Hepatocyte (in vitro differentiated cells): ENCODE results near the gene ADGRB2. TPM values are rescaled to one million over a fixed set of nuclear protein-coding genes. Genes with fewer than 3 reads are reported as not detected.

Source experiments
- DNase-seq: peaks from one replicate; pipeline ENCODE4 v3.0.0-alpha.2; 2016; ENCODE audit warnings: low spot score
- H2AFZ ChIP-seq: fragments of 200-600 bp; sonication (generic); 2 replicates; pipeline ENCODE4 v1.6.0; 2016; ENCODE audit warnings: antibody characterized with exemption, mild to moderate bottlenecking
- H3K27ac ChIP-seq: fragments of 200-600 bp; sonication (generic); 2 replicates; pipeline ENCODE4 v1.5.1; 2016; ENCODE audit warnings: mild to moderate bottlenecking
- H3K27me3 ChIP-seq: fragments of 200-600 bp; sonication (generic); 2 replicates; pipeline ENCODE4 v1.6.1; 2016
- H3K36me3 ChIP-seq: fragments of 200-600 bp; sonication (generic); replicated peaks from 2 replicates; pipeline ENCODE4 v1.5.1; 2016; ENCODE audit warnings: low read depth; ENCODE audit not compliant: insufficient read depth
- H3K4me1 ChIP-seq: fragments of 200-600 bp; sonication (generic); 2 replicates; pipeline ENCODE4 v1.5.1; 2016; ENCODE audit warnings: mild to moderate bottlenecking, moderate library complexity; ENCODE audit not compliant: insufficient read depth
- H3K4me2 ChIP-seq: fragments of 200-600 bp; sonication (generic); 2 replicates; pipeline ENCODE4 v1.6.0; 2016
- H3K4me3 ChIP-seq: fragments of 200-600 bp; sonication (generic); 2 replicates; pipeline ENCODE4 v1.5.1; 2016; ENCODE audit warnings: mild to moderate bottlenecking
- H3K79me2 ChIP-seq: fragments of 200-600 bp; sonication (generic); 2 replicates; pipeline ENCODE4 v1.6.0; 2017; ENCODE audit warnings: mild to moderate bottlenecking
- H3K9me2 ChIP-seq: fragments of 200-600 bp; sonication (generic); replicated peaks from 2 replicates; pipeline ENCODE4 v1.6.0; 2017; ENCODE audit warnings: mild to moderate bottlenecking; ENCODE audit not compliant: insufficient read depth
- H3K9me3 ChIP-seq: fragments of 200-600 bp; sonication (generic); 2 replicates; pipeline ENCODE4 v1.5.1; 2016; ENCODE audit warnings: low read depth, mild to moderate bottlenecking
- H4K20me1 ChIP-seq: fragments of 200-600 bp; sonication (generic); 2 replicates; pipeline ENCODE4 v1.6.0; 2016; ENCODE audit warnings: mild to moderate bottlenecking; ENCODE audit not compliant: insufficient read depth, poor library complexity, severe bottlenecking
- EZH2 ChIP-seq: fragments of 200-600 bp; sonication (generic); IDR thresholded peaks from 2 replicates; pipeline ENCODE4 v1.6.1; 2016; ENCODE audit warnings: antibody characterized with exemption, mild to moderate bottlenecking, borderline replicate concordance
- EZH2phosphoT487 ChIP-seq: fragments of 200-600 bp; sonication (generic); IDR thresholded peaks from one replicate; pipeline ENCODE4 v1.6.1; 2018; ENCODE audit warnings: antibody characterized with exemption, mild to moderate bottlenecking, low read depth, moderate library complexity; ENCODE audit not compliant: unreplicated experiment, severe bottlenecking
- WGBS: methylation state at CpG from one replicate; pipeline ENCODE4 v1.1.6; 2016; ENCODE audit warnings: low lambda C conversion rate; ENCODE audit errors: missing lambda C conversion rate; 5-methylcytosine and 5-hydroxymethylcytosine counted together
- polyA plus RNA-seq: library from polyadenylated mRNA; unstranded; fragments of >200 nt; fragmentation: Nextera tagmentation; extraction: Ambion mirVana; gene quantifications from 2 replicates; pipeline ENCODE4 v1.2.1, GENCODE V29; 2016
- total RNA-seq: library from RNA; depleted of rRNA; stranded (reverse); fragments of >200 nt; gene quantifications from 2 replicates; pipeline ENCODE4 v1.2.3, GENCODE V29; 2014
- TF ChIP-seq, protein P1 (sequence below): fragments of 200-600 bp; sonication (generic); IDR thresholded peaks from 2 replicates; pipeline ENCODE4 v1.5.1; 2016; ENCODE audit warnings: antibody characterized with exemption, mild to moderate bottlenecking; ENCODE audit not compliant: poor library complexity

Gene ADGRB2
- total and polyA plus RNA-seq, 2 experiments from 2014 or later = 7.7 to 10.5 TPM

DNA sequence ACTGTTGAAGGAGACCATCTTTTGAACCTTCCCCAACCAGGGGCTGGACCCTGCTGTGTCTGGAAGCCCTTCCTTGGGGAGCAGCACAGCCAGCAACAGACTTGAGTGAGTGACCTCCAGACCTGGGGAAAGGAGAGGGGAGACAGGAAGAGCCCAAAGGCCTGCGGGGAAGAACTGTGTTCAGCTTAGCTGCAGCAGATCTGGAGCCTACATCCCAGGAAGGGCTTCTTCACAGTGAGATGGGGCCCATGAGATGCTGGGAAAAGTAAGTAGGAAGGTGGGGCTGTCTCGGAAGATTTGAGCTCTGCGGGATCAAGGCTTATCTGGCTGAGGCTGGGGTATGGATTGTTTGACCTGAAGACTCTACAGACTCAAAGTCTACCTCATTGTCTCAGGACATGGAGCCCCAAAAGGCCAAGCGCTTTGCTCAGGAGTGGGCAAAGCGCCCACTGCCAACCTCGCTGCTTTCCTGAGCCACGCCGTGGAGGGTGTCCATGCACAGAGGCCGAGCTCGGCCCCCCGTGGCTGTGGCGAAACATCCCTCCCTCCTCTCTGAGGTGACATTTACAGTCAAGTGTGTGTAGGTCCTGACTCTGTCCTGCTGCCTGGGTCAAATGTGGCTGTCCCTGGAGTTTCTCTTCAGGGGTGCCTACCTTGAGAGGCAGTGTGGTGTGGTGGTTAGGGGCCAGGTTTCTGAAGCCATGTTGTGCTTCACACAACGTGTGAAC, 27.2 kb upstream of the ADGRB2 start:
- no peak overlapping the region for H2AFZ ChIP-seq
- TF ChIP-seq, protein P1, sequence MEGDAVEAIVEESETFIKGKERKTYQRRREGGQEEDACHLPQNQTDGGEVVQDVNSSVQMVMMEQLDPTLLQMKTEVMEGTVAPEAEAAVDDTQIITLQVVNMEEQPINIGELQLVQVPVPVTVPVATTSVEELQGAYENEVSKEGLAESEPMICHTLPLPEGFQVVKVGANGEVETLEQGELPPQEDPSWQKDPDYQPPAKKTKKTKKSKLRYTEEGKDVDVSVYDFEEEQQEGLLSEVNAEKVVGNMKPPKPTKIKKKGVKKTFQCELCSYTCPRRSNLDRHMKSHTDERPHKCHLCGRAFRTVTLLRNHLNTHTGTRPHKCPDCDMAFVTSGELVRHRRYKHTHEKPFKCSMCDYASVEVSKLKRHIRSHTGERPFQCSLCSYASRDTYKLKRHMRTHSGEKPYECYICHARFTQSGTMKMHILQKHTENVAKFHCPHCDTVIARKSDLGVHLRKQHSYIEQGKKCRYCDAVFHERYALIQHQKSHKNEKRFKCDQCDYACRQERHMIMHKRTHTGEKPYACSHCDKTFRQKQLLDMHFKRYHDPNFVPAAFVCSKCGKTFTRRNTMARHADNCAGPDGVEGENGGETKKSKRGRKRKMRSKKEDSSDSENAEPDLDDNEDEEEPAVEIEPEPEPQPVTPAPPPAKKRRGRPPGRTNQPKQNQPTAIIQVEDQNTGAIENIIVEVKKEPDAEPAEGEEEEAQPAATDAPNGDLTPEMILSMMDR = no peak
- TF ChIP-seq EZH2phosphoT487 (no peak), EZH2 (no peak)
- no peaks in the 10 kb centered on the region for H3K4me1 ChIP-seq
- no peaks in the 10 kb centered on the region for H3K9me3 ChIP-seq
- no peak overlapping the region for H3K4me3 ChIP-seq
- no peaks in the 10 kb centered on the region for H3K9me2 ChIP-seq
- DNase-seq = no peak
- no peaks in the 10 kb centered on the region for H4K20me1 ChIP-seq
- WGBS = 92% methylated on average over 13 of the region's 13 CpGs
- H3K36me3 ChIP-seq = no peaks in the 10 kb centered on the region
- H3K27ac ChIP-seq = no peak overlapping the region
- no peaks in the 10 kb centered on the region for H3K79me2 ChIP-seq
- no peak overlapping the region for H3K4me2 ChIP-seq
- H3K27me3 ChIP-seq = no peaks in the 10 kb centered on the region

DNA sequence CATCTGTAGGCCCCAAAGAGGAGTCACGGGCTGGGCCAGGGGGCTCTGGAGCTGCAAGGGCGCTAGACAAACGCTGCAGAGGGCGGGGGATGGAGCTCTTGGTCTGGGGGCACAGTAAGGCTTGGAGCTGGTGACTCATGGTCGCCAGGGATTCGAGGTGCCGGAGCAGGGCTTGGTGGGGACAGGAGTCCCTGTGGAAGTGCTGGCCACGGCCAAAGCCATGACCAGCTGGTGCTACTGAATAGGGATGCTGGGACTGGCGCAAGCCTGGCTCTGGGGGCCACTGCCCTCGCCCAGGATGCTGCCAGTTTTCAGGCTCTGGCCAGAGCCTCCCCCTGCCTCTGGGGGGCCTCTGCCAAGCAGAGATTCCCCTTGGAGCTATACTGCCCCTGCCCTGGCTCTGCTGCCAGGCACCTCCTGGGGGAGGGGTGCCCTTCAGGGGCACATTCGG, 26.5 kb upstream of the ADGRB2 start:
- Histone ChIP-seq H2AFZ (no peak overlapping the region), H3K36me3 (no peaks in the 10 kb centered on the region), H3K9me3 (no peaks in the 10 kb centered on the region), H3K4me3 (no peak overlapping the region), H3K27me3 (no peaks in the 10 kb centered on the region), H3K27ac (no peak overlapping the region), H3K79me2 (no peaks in the 10 kb centered on the region), H3K4me2 (no peak overlapping the region), H3K4me1 (no peaks in the 10 kb centered on the region), H4K20me1 (no peaks in the 10 kb centered on the region), H3K9me2 (no peaks in the 10 kb centered on the region)
- WGBS = 86% methylated on average over 10 of the region's 11 CpGs
- TF ChIP-seq, protein P1 = no peak
- no peak for TF ChIP-seq EZH2phosphoT487
- TF ChIP-seq EZH2 = no peak
- DNase-seq = no peak

DNA sequence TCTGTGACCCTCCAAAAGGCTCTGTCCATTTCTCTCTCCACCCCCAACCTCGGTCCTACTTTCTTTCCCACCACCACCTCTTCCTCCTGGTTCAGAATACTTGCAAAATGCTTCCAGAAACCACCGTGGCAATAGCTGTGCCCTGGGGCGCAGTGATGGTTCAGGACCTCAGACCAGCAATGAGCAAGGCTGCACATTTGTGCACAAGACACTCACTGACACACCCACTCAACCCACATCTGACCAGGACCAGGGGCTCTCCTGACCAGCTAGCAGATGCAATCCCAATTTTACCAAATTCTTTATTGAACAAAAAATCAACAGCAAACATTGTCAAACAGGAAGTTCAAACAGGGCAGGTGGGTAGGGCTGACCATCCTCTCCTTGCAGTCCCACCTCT, 26.0 kb upstream of the ADGRB2 start:
- 75% methylated on average over 3 of the region's 3 CpGs for WGBS
- no peaks in the 10 kb centered on the region for H3K36me3 ChIP-seq

More for the DNA sequence above, 26.0 kb upstream of the ADGRB2 start:
- DNase-seq = no peak
- H3K79me2 ChIP-seq = no peaks in the 10 kb centered on the region
- H3K4me1 ChIP-seq = no peaks in the 10 kb centered on the region
- H3K9me2 ChIP-seq = no peaks in the 10 kb centered on the region
- H4K20me1 ChIP-seq = no peaks in the 10 kb centered on the region
- no peak for TF ChIP-seq EZH2
- TF ChIP-seq, protein P1 = no peak
- TF ChIP-seq EZH2phosphoT487 = no peak
- H3K27me3 ChIP-seq = no peaks in the 10 kb centered on the region
- no peaks in the 10 kb centered on the region for H3K9me3 ChIP-seq
- H2AFZ ChIP-seq = no peak overlapping the region
- no peak overlapping the region for H3K4me2 ChIP-seq
- H3K4me3 ChIP-seq = no peak overlapping the region
- H3K27ac ChIP-seq = no peak overlapping the region
